Measurements from ENCODE around the gene TES.

Gene TES

DNA sequence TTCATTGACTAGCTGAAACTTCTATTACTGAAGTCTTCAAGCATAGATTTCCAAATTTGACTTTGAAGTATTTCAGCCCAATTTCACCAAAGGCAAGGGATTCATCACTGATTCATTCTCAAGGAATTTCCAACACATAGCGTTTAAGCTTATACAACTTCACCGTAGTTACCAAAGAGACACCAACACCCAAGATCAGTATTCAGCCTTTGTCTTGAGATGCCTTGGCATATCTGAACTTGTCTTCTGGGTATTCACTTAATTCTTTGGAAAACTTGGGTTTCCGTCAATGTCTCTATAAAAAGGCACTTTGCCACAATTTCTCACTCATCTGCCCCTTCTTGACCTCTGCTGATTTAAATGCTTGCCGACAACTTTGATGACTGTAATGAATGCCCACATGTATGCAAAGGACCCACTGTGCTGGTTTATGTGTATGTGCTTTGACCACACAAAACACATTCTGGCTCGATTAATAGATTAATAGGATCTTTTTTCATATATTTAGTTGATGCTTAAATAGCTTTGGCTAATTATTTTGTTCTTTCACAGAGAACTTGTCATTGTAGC, 49.6 kb downstream of the TES start:
- no peak overlapping the region for H4K91ac ChIP-seq (ENCODE audit: low read depth, low read length, poor library complexity)
- no peaks in the 10 kb centered on the region for H3K79me1 ChIP-seq (ENCODE audit: low read depth, low read length)
- no peak overlapping the region for H2BK120ac ChIP-seq (ENCODE audit: low read depth, low read length)
- no peak overlapping the region for H2BK12ac ChIP-seq (ENCODE audit: low read length)
- DNase-seq (ENCODE audit: low spot score), result no peak
- no peak overlapping the region for H2BK5ac ChIP-seq (ENCODE audit: low read length)
- H3K4ac ChIP-seq (ENCODE audit: low read length), result no peak overlapping the region
- H3K36me3 ChIP-seq (replicated peaks in 1 of 2; ENCODE audit: control insufficient read depth in 2 of 2, insufficient read depth in 2 of 2, low read length in 2 of 2), result peaks cover 0 to 7% of the 10 kb centered on the region in 2 donors
- H2AFZ ChIP-seq (ENCODE audit: low read length), result no peak overlapping the region
- H3K14ac ChIP-seq (ENCODE audit: low read length), result no peak overlapping the region
- no peaks in the 10 kb centered on the region for H3K9me3 ChIP-seq (replicated peaks in 1 of 2; ENCODE audit: control insufficient read depth in 2 of 2, insufficient read depth in 1 of 2, low read depth in 1 of 2, low read length in 2 of 2)
- H3K4me1 ChIP-seq (ENCODE audit: control insufficient read depth in 2 of 2, insufficient read depth in 1 of 2, low read depth in 1 of 2, low read length in 2 of 2), result no peaks in the 10 kb centered on the region
- H3K4me3 ChIP-seq (ENCODE audit: low read length in 2 of 2), result no peak overlapping the region
- no peak overlapping the region for H4K8ac ChIP-seq (ENCODE audit: low read depth, low read length)
- H3K9ac ChIP-seq (ENCODE audit: low read depth, low read length, poor library complexity), result no peak overlapping the region
- no peak overlapping the region for H3K18ac ChIP-seq (ENCODE audit: low read length)
- H2BK15ac ChIP-seq (ENCODE audit: low read length), result no peak overlapping the region
- no CpG with 5 or more reads among the region's 5 CpGs for WGBS, 2 donors (ENCODE audit: extremely low coverage in 2 of 2, insufficient read length in 2 of 2, insufficient replicate concordance in 1 of 2)
- H3K23ac ChIP-seq (ENCODE audit: low read depth, low read length, poor library complexity), result no peak overlapping the region
- H3K27me3 ChIP-seq (ENCODE audit: control insufficient read depth in 3 of 3, insufficient read depth in 3 of 3, low read depth in 1 of 3, low read length in 3 of 3), result no peaks in the 10 kb centered on the region
- no peak overlapping the region for H2AK5ac ChIP-seq (ENCODE audit: low read depth, low read length)
- no peak overlapping the region for H3K27ac ChIP-seq (replicated peaks; ENCODE audit: low read length)
- no peak overlapping the region for H3K4me2 ChIP-seq (ENCODE audit: insufficient read depth, low read length, poor library complexity, severe bottlenecking)

GRCh38 chr7:116261904-116262303, 51.6 kb downstream of the TES start:
- no peak overlapping the region for H3K27ac ChIP-seq (replicated peaks; ENCODE audit: low read length)
- H3K36me3 ChIP-seq (replicated peaks in 1 of 2; ENCODE audit: control insufficient read depth in 2 of 2, insufficient read depth in 2 of 2, low read length in 2 of 2), result peaks cover 0 to 7% of the 10 kb centered on the region in 2 donors
- no peak overlapping the region for H2BK5ac ChIP-seq (ENCODE audit: low read length)
- no peak overlapping the region for H2BK12ac ChIP-seq (ENCODE audit: low read length)
- H3K4me3 ChIP-seq (ENCODE audit: low read length in 2 of 2), result no peak overlapping the region
- H3K18ac ChIP-seq (ENCODE audit: low read length), result no peak overlapping the region
- DNase-seq (ENCODE audit: low spot score), result no peak
- H2BK15ac ChIP-seq (ENCODE audit: low read length), result no peak overlapping the region
- H3K4ac ChIP-seq (ENCODE audit: low read length), result no peak overlapping the region
- H3K4me1 ChIP-seq (ENCODE audit: control insufficient read depth in 2 of 2, insufficient read depth in 1 of 2, low read depth in 1 of 2, low read length in 2 of 2), result no peaks in the 10 kb centered on the region
- H4K91ac ChIP-seq (ENCODE audit: low read depth, low read length, poor library complexity), result no peak overlapping the region
- no peaks in the 10 kb centered on the region for H3K9me3 ChIP-seq (replicated peaks in 1 of 2; ENCODE audit: control insufficient read depth in 2 of 2, insufficient read depth in 1 of 2, low read depth in 1 of 2, low read length in 2 of 2)
- H3K27me3 ChIP-seq (ENCODE audit: control insufficient read depth in 3 of 3, insufficient read depth in 3 of 3, low read depth in 1 of 3, low read length in 3 of 3), result no peaks in the 10 kb centered on the region
- H2BK120ac ChIP-seq (ENCODE audit: low read depth, low read length), result no peak overlapping the region
- H4K8ac ChIP-seq (ENCODE audit: low read depth, low read length), result no peak overlapping the region
- no CpG with 5 or more reads among the region's 3 CpGs for WGBS, 2 donors (ENCODE audit: extremely low coverage in 2 of 2, insufficient read length in 2 of 2, insufficient replicate concordance in 1 of 2)
- no peaks in the 10 kb centered on the region for H3K79me1 ChIP-seq (ENCODE audit: low read depth, low read length)
- H3K14ac ChIP-seq (ENCODE audit: low read length), result no peak overlapping the region
- no peak overlapping the region for H2AFZ ChIP-seq (ENCODE audit: low read length)
- no peak overlapping the region for H2AK5ac ChIP-seq (ENCODE audit: low read depth, low read length)
- H3K9ac ChIP-seq (ENCODE audit: low read depth, low read length, poor library complexity), result no peak overlapping the region
- H3K23ac ChIP-seq (ENCODE audit: low read depth, low read length, poor library complexity), result no peak overlapping the region
- no peak overlapping the region for H3K4me2 ChIP-seq (ENCODE audit: insufficient read depth, low read length, poor library complexity, severe bottlenecking)

DNA sequence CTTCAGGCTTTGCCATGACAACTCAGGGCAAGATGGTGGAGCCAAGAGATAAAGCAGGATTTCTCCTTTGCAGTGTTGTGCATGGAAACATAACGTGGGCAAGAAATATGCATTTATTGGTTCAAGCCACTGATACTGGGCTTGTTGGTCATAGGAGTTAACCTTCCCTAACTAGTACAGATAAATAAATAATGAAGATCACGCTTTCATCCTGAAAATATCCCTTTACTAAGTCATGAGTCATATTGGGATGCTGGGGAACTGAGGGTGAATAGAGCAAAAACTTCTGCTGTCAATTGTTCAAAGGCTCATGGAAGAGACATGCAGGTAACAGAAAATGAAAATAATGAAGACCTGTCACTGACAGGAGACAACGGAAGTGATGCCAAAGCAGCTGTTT, 55.5 kb downstream of the TES start:
- Histone ChIP-seq H3K79me1 (ENCODE audit: low read depth, low read length) (no peaks in the 10 kb centered on the region), H4K91ac (ENCODE audit: low read depth, low read length, poor library complexity) (no peak overlapping the region), H2AFZ (ENCODE audit: low read length) (no peak overlapping the region), H2BK12ac (ENCODE audit: low read length) (no peak overlapping the region), H3K23ac (ENCODE audit: low read depth, low read length, poor library complexity) (no peak overlapping the region), H3K18ac (ENCODE audit: low read length) (no peak overlapping the region), H2AK5ac (ENCODE audit: low read depth, low read length) (no peak overlapping the region), H3K4me3 (ENCODE audit: low read length in 2 of 2) (no peak overlapping the region), H3K27ac (replicated peaks; ENCODE audit: low read length) (no peak overlapping the region), H3K9me3 (replicated peaks in 1 of 2; ENCODE audit: control insufficient read depth in 2 of 2, insufficient read depth in 1 of 2, low read depth in 1 of 2, low read length in 2 of 2) (no peaks in the 10 kb centered on the region), H2BK15ac (ENCODE audit: low read length) (no peak overlapping the region), H3K27me3 (ENCODE audit: control insufficient read depth in 3 of 3, insufficient read depth in 3 of 3, low read depth in 1 of 3, low read length in 3 of 3) (no peaks in the 10 kb centered on the region), H3K36me3 (replicated peaks in 1 of 2; ENCODE audit: control insufficient read depth in 2 of 2, insufficient read depth in 2 of 2, low read length in 2 of 2) (no peaks in the 10 kb centered on the region), H3K4me1 (ENCODE audit: control insufficient read depth in 2 of 2, insufficient read depth in 1 of 2, low read depth in 1 of 2, low read length in 2 of 2) (no peaks in the 10 kb centered on the region), H2BK5ac (ENCODE audit: low read length) (no peak overlapping the region), H2BK120ac (ENCODE audit: low read depth, low read length) (no peak overlapping the region), H4K8ac (ENCODE audit: low read depth, low read length) (no peak overlapping the region), H3K14ac (ENCODE audit: low read length) (no peak overlapping the region), H3K9ac (ENCODE audit: low read depth, low read length, poor library complexity) (no peak overlapping the region), H3K4ac (ENCODE audit: low read length) (no peak overlapping the region), H3K4me2 (ENCODE audit: insufficient read depth, low read length, poor library complexity, severe bottlenecking) (no peak overlapping the region)
- WGBS, 2 donors (ENCODE audit: extremely low coverage in 2 of 2, insufficient read length in 2 of 2, insufficient replicate concordance in 1 of 2), result no CpG with 5 or more reads among the region's 3 CpGs
- DNase-seq (ENCODE audit: low spot score), result no peak

- no peaks in the 10 kb centered on the region for H3K79me1 ChIP-seq (ENCODE audit: low read depth, low read length)
- no peak overlapping the region for H2BK5ac ChIP-seq (ENCODE audit: low read length)
- H3K27me3 ChIP-seq (ENCODE audit: control insufficient read depth in 3 of 3, insufficient read depth in 3 of 3, low read depth in 1 of 3, low read length in 3 of 3), result no peaks in the 10 kb centered on the region
- no peak overlapping the region for H2BK15ac ChIP-seq (ENCODE audit: low read length)
- H3K36me3 ChIP-seq (replicated peaks in 1 of 2; ENCODE audit: control insufficient read depth in 2 of 2, insufficient read depth in 2 of 2, low read length in 2 of 2), result no peaks in the 10 kb centered on the region
- DNase-seq (ENCODE audit: low spot score), result no peak
- H3K18ac ChIP-seq (ENCODE audit: low read length), result no peak overlapping the region
- peaks cover 2 to 3% of the 10 kb centered on the region in 2 donors for H3K4me1 ChIP-seq (ENCODE audit: control insufficient read depth in 2 of 2, insufficient read depth in 1 of 2, low read depth in 1 of 2, low read length in 2 of 2)
- H3K4me2 ChIP-seq (ENCODE audit: insufficient read depth, low read length, poor library complexity, severe bottlenecking), result no peak overlapping the region
- no peak overlapping the region for H3K9ac ChIP-seq (ENCODE audit: low read depth, low read length, poor library complexity)
- H3K4me3 ChIP-seq (ENCODE audit: low read length in 2 of 2), result no peak overlapping the region
- H4K91ac ChIP-seq (ENCODE audit: low read depth, low read length, poor library complexity), result no peak overlapping the region
- no peak overlapping the region for H4K8ac ChIP-seq (ENCODE audit: low read depth, low read length)
- H3K23ac ChIP-seq (ENCODE audit: low read depth, low read length, poor library complexity), result no peak overlapping the region
- no peak overlapping the region for H2AFZ ChIP-seq (ENCODE audit: low read length)
- H3K9me3 ChIP-seq (replicated peaks in 1 of 2; ENCODE audit: control insufficient read depth in 2 of 2, insufficient read depth in 1 of 2, low read depth in 1 of 2, low read length in 2 of 2), result no peaks in the 10 kb centered on the region
- H3K4ac ChIP-seq (ENCODE audit: low read length), result no peak overlapping the region
- no peak overlapping the region for H3K14ac ChIP-seq (ENCODE audit: low read length)
- no peak overlapping the region for H2AK5ac ChIP-seq (ENCODE audit: low read depth, low read length)
- H2BK12ac ChIP-seq (ENCODE audit: low read length), result no peak overlapping the region
- H2BK120ac ChIP-seq (ENCODE audit: low read depth, low read length), result no peak overlapping the region
- WGBS, 2 donors (ENCODE audit: extremely low coverage in 2 of 2, insufficient read length in 2 of 2, insufficient replicate concordance in 1 of 2), result no CpG with 5 or more reads among the region's 4 CpGs
- H3K27ac ChIP-seq (replicated peaks; ENCODE audit: low read length), result no peak overlapping the region
Measured at GRCh38 chr7:116269466-116269865, 59.1 kb downstream of the TES start.

Measured in neuronal stem cell (in vitro differentiated cells).